Ureter (tissue), 1 donor: ENCODE results near the gene PADI2. TPM values are rescaled to one million over a fixed set of nuclear protein-coding genes. Genes with fewer than 3 reads are reported as not detected.

Experiments
- DNase-seq: peaks from one replicate; pipeline ENCODE4 v3.0.0-alpha.2; 2020; ENCODE audit warnings: low spot score
- total RNA-seq: library from RNA; stranded (reverse); gene quantifications from one replicate; pipeline ENCODE4 v1.2.4, GENCODE V29; 2023
- donor health status: DM: yes; HTN: yes; CAD: no.

PADI2 gene
- total RNA-seq, 1 donor from 2014 or later: 1.8 TPM

GRCh38 chr1:17053685-17054410, 65.4 kb downstream of the PADI2 start, which contains the start of gene SDHB:
Gene SDHB, minus strand, starts transcription at chr1:17054032. Its CDS starts 13 bp downstream, at chr1:17054019.
- DNase-seq: peak; percentile 99

GRCh38 chr1:17053086-17053684, 66.1 kb downstream of the PADI2 start:
- no peak for DNase-seq

- DNase-seq: no peak
These were observed 66.6 kb downstream of the PADI2 start for GRCh38 chr1:17052641-17053040.

GRCh38 chr1:17052038-17052437, 67.2 kb downstream of the PADI2 start:
- DNase-seq: no peak

GRCh38 chr1:17047924-17048323, 71.3 kb downstream of the PADI2 start:
- DNase-seq: no peak

- DNase-seq: no peak
These were observed 73.0 kb downstream of the PADI2 start for GRCh38 chr1:17046334-17046657.

GRCh38 chr1:17045634-17046333, 73.5 kb downstream of the PADI2 start:
- DNase-seq: no peak

GRCh38 chr1:17045150-17045549, 74.1 kb downstream of the PADI2 start:
- no peak for DNase-seq

- no peak for DNase-seq
These were observed 75.6 kb downstream of the PADI2 start for GRCh38 chr1:17043676-17044075.

- no peak for DNase-seq
These were observed 79.1 kb downstream of the PADI2 start for GRCh38 chr1:17040135-17040534.

- DNase-seq: no peak
These were observed 79.7 kb downstream of the PADI2 start for GRCh38 chr1:17039522-17039921.

GRCh38 chr1:17033481-17033880, 85.8 kb downstream of the PADI2 start:
- no peak for DNase-seq

- no peak for DNase-seq
These were observed 86.5 kb downstream of the PADI2 start for GRCh38 chr1:17032741-17033140.

- DNase-seq: no peak
These were observed 87.8 kb downstream of the PADI2 start for GRCh38 chr1:17031436-17031835.

- DNase-seq: no peak
These were observed 89.0 kb downstream of the PADI2 start for GRCh38 chr1:17030206-17030605.

GRCh38 chr1:17028662-17029188, 90.5 kb downstream of the PADI2 start:
- no peak for DNase-seq

GRCh38 chr1:17027900-17028299, 91.4 kb downstream of the PADI2 start:
- no peak for DNase-seq

- DNase-seq: no peak
These were observed 91.8 kb downstream of the PADI2 start for GRCh38 chr1:17027403-17027802.

- DNase-seq: no peak
These were observed 94.5 kb downstream of the PADI2 start for GRCh38 chr1:17024721-17025120.

- DNase-seq: no peak
These were observed 95.7 kb downstream of the PADI2 start for GRCh38 chr1:17023573-17023972.

GRCh38 chr1:17023102-17023501, 96.1 kb downstream of the PADI2 start:
- DNase-seq: no peak

GRCh38 chr1:17021896-17022295, 97.4 kb downstream of the PADI2 start:
- DNase-seq: no peak

- DNase-seq: no peak
These were observed 98.7 kb downstream of the PADI2 start for GRCh38 chr1:17020502-17020901.
